HG02610 (cell line): ENCODE results near the gene LDB2.

ENCODE experiments used
- ATAC-seq: cut with Tn5 transposase; IDR thresholded peaks from one replicate; pipeline ENCODE4 v1.9.1; 2021; ENCODE audit warnings: mild to moderate bottlenecking, moderate library complexity; ENCODE audit not compliant: unreplicated experiment

LDB2 gene

GRCh38 chr4:16607241-16608066 lies 291.0 kb downstream of the LDB2 start:
- ATAC-seq: no peak

GRCh38 chr4:16606691-16607090 lies 291.8 kb downstream of the LDB2 start:
- ATAC-seq: no peak

DNA sequence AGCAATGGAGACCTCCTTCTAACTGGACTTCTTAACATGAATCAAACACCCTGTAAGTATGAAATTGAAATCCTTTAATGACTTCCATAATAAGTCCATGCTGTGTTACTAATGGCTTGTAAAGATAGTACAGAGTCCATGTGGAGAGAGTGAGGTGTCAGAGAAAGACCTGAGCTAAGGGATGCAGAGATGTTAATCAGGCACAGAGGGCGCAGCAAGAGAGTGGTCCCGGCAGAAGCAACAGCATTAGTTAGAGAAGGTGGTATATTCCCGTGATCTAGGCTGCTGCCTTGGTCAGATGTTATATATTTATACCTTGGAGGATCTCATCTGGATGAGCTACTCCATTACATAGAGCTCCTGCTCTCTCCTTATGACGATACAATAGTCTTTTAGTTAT lies 295.3 kb downstream of the LDB2 start:
- no peak for ATAC-seq

DNA sequence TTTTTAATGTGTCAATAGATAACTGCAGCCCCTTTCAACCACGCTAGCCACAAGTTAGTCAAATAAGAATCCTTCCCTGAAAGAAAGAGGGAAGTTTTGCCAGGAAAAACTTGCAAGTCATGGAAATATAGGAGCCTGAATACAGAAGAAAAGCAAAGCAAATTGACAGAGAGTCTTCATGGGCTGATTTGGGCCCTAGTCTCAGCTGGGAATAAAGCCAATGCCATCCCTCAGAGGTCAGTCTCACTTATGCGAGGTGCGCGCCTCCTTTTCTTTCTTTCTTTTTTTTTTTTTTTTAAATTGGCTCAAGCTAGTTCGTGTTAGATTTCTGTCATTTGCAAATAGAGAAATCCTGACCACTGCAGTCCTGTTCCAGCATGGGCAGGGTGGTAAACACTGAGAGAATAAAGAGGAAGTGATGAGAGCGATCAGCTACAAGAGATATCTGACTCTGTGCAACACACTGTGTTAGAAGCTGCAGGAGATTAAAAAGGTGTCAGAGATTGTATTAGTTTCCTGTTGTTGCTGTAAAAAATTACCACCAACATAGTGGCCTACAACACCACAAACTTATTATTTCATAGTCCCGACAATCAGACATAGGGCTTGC lies 299.7 kb downstream of the LDB2 start:
- no peak for ATAC-seq

- ATAC-seq: no peak
These were observed 300.4 kb downstream of the LDB2 start for GRCh38 chr4:16597845-16598596.

- ATAC-seq: no peak
These were observed 301.0 kb downstream of the LDB2 start for GRCh38 chr4:16597443-16597842.

GRCh38 chr4:16596267-16596666 lies 302.2 kb downstream of the LDB2 start:
- no peak for ATAC-seq

DNA sequence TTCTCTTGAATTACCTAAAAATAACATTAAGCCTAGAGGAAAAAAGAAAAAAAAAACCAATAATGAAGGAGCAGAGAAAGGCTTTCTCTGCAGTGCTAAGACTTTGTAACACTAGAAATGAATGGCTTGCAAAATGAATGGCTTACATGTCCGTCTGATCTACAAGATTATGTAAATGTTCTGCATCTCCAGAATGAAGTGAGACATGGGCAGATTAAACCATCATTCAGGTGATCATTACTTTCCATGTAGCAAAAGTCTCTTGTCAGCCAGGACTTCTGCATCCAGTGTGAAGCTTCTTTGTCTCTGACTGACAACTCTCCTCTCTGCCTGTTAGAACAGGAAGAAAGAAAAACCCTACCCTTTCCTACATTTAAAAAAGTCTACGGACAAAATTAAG lies 304.3 kb downstream of the LDB2 start:
- ATAC-seq: no peak

GRCh38 chr4:16593386-16593785 lies 305.1 kb downstream of the LDB2 start:
- ATAC-seq: no peak

DNA sequence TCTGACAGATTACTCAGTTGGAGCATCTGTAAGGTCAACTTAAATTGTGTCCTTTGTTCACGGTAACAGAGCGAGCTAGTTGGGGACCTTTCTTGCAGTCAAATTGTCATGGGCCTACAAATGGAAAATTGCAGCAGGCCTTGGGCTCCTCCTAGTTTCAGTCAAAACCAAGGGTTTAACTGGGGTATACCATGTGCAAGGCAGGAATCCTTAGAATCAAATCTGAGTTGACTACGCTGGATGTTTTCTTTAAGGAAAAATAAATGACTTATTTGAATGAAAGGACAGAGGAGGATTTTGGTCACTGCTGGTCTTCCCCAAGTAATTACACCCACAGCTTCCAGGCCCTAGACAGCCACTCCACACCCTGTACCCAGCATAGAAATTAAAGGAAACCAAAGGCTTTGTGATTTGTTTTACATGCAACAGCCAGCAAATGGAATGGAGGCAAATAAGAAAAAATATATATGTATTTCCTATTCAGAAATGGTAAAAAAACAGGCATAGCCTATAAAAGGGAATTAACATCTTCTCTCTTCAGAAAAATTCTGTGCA lies 307.1 kb downstream of the LDB2 start:
- no peak for ATAC-seq

- ATAC-seq: no peak
These were observed 307.6 kb downstream of the LDB2 start for GRCh38 chr4:16590797-16591196.

- ATAC-seq: no peak
These were observed 309.8 kb downstream of the LDB2 start for GRCh38 chr4:16588651-16589050.

DNA sequence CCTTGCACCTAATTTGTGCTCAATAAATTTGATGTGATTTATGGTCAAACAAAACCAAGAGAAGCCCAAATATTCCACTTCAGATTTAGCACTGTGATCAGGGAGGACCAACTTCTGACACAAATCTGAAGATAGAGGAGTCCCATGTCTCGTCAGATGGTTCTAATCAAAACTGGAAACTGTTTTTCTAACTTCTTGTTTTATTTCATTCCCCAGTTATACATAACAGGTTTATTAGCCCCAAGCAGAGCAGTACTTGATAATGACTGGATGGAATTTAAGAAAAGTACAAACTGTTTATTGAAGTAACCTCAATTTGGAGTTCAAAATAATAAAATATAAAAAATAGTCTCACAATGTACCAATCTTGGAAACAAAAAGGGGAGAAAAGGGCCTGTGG lies 310.3 kb downstream of the LDB2 start:
- no peak for ATAC-seq

DNA sequence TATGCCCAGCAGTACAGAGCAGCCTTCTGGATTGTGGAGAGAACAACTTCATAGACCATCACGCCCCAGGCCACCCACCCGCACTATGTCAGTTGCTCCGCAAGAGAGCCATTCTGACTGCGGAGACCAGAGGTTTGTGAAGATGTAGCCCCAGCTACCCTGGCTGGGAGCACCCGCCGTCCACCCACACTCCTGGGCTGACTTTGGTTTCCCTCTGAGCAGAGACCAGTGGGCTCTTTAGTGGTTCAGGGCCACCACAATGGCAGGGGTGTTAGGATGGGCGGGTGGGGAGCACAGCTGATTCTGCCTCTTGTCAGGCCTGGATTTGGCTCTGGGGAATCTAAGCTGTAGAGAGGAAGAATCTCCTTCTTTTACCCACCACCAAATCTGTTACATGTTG lies 313.4 kb downstream of the LDB2 start:
- no peak for ATAC-seq

DNA sequence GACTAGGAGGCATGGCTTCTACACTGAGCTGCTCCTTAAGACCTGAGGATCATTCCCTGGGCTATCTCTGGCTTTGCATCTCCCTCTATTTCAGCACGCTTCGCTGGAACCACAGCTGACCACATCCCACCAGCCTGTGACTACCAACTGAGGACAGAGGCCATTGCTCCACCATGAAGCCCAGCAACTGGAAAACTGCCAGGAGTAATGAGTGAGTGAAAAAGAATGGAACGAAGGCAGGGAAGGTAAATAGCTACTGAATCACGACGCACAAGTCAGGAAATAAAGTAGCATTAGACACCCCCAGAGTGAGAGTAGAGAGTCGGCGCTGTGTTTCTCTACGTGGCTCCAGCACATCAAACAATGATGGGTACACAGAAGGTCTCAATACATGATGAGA lies 314.7 kb downstream of the LDB2 start:
- ATAC-seq: no peak

DNA sequence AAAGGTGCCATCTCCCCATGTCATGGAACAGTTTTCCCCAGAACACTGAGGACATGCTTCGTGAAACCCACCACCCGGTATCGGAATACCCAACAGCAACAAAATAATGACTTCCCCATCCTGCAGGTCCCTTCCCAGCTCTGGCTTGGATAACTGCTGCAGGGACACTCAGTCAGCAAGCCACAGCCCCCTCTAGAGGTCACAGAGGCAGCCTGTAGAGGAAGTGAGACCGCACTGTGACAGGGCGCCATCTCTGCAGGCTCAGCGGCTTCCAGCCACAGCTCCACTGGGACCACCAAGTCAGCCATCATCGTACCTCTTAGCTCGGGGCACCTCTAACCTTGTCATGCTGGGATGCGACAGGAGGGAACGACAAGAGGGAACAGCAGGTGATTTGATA lies 315.9 kb downstream of the LDB2 start:
- ATAC-seq: no peak

GRCh38 chr4:16582036-16582435 lies 316.4 kb downstream of the LDB2 start:
- no peak for ATAC-seq

GRCh38 chr4:16581117-16581516 lies 317.3 kb downstream of the LDB2 start:
- no peak for ATAC-seq

- no peak for ATAC-seq
These were observed 317.9 kb downstream of the LDB2 start for GRCh38 chr4:16580514-16580913.

- ATAC-seq: no peak
These were observed 318.6 kb downstream of the LDB2 start for GRCh38 chr4:16579866-16580265.

DNA sequence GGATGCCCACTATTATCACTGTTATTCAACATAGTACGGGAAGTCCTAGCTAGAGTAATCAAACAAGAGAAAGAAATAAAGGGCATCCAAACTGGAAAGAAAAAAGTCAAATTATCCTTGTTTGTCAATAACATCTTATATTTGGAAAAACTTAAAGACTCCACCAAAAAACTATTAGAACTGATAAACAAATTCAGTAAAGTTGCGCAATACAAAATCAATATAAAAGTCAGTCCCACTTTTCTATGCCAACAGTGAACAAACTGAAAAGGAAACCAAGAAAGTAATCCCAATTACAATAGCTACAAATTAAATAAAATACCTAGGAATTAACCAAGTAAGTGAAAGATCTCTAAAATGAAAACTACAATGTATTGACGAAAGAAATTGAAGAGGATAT lies 321.3 kb downstream of the LDB2 start:
- ATAC-seq: no peak

DNA sequence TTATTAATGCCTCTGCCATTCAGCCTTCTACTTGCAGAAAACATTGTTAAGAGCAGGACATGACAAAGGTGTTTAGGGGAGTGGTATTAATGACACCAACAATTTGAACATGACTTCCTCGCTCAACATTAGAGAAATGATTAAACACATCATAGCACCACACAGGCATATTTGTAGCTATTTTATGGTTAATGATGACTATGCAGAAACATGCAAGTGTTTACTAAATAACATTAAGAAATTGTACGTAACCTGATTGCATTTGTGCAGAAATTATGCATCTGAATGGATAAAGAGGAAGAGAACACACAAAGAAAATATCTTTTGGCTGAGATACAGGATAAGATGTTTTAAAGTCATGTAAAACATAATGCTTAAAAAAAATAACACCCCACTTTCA lies 323.5 kb downstream of the LDB2 start:
- no peak for ATAC-seq
